ENCODE measurements around the gene SCFD2. TPM values are rescaled to one million over a fixed set of nuclear protein-coding genes. Genes with fewer than 3 reads are reported as not detected.

SCFD2 gene
- total RNA-seq, 1 experiment from 2014 or later: 19.2 TPM

- ChIA-PET POLR2A (no interaction called here), CTCF (no interaction called here)
- no peak for DNase-seq (ENCODE audit: unreplicated experiment)
- H3K36me3 Mint-ChIP-seq (ENCODE audit: insufficient read depth, unreplicated experiment): no peaks in the 10 kb centered on the region
- BruUV-seq (replicated peaks): no TSS peak
- H3K4me1 Mint-ChIP-seq (ENCODE audit: insufficient read depth, unreplicated experiment): no peaks in the 10 kb centered on the region
- H3K9me3 Mint-ChIP-seq (ENCODE audit: unreplicated experiment): peaks cover 7% of the 10 kb centered on the region
- H3K27me3 Mint-ChIP-seq (ENCODE audit: insufficient read depth, unreplicated experiment): no peaks in the 10 kb centered on the region
- H3K27ac Mint-ChIP-seq (ENCODE audit: low read depth, unreplicated experiment): no peak overlapping the region
- TF ChIP-seq CTCF (IDR thresholded peaks at IDR 0.05; ENCODE audit: unreplicated experiment): no peak
- intact Hi-C loops (cut with micrococcal nuclease): no loop called here
- H3K4me3 Mint-ChIP-seq (ENCODE audit: unreplicated experiment): no peak overlapping the region
Observed at GRCh38 chr4:53118676-53119075, 247.2 kb downstream of the SCFD2 start.

GRCh38 chr4:53116954-53117353, 248.9 kb downstream of the SCFD2 start:
- BruUV-seq (replicated peaks): no TSS peak
- H3K36me3 Mint-ChIP-seq (ENCODE audit: insufficient read depth, unreplicated experiment): no peaks in the 10 kb centered on the region
- CTCF ChIA-PET: interaction anchor here (0.5 to 1.2 kb wide), 4 partner anchors 13 to 935 kb away, joined by 3 read pairs; no protein-coding TSS in a partner anchor
- intact Hi-C loops (cut with micrococcal nuclease): no loop called here
- DNase-seq (ENCODE audit: unreplicated experiment): no peak
- no peak overlapping the region for H3K27ac Mint-ChIP-seq (ENCODE audit: low read depth, unreplicated experiment)
- peaks cover 7% of the 10 kb centered on the region for H3K9me3 Mint-ChIP-seq (ENCODE audit: unreplicated experiment)
- POLR2A ChIA-PET: interaction anchor here (0.6 kb wide), 1 partner anchor 15 kb away, joined by 3 read pairs; no protein-coding TSS in a partner anchor
- no peaks in the 10 kb centered on the region for H3K4me1 Mint-ChIP-seq (ENCODE audit: insufficient read depth, unreplicated experiment)
- H3K4me3 Mint-ChIP-seq (ENCODE audit: unreplicated experiment): no peak overlapping the region
- TF ChIP-seq CTCF (IDR thresholded peaks at IDR 0.05; ENCODE audit: unreplicated experiment): no peak
- H3K27me3 Mint-ChIP-seq (ENCODE audit: insufficient read depth, unreplicated experiment): no peaks in the 10 kb centered on the region

GRCh38 chr4:53113431-53114225, 252.2 kb downstream of the SCFD2 start:
- H3K36me3 Mint-ChIP-seq (ENCODE audit: insufficient read depth, unreplicated experiment): no peaks in the 10 kb centered on the region
- POLR2A ChIA-PET: interaction anchor here (0.8 kb wide), 1 partner anchor 9 kb away, joined by 3 read pairs; no protein-coding TSS in a partner anchor

More at GRCh38 chr4:53113431-53114225, 252.2 kb downstream of the SCFD2 start:
- no peaks in the 10 kb centered on the region for H3K27me3 Mint-ChIP-seq (ENCODE audit: insufficient read depth, unreplicated experiment)
- BruUV-seq (replicated peaks): no TSS peak
- peaks cover 7% of the 10 kb centered on the region for H3K9me3 Mint-ChIP-seq (ENCODE audit: unreplicated experiment)
- H3K4me1 Mint-ChIP-seq (ENCODE audit: insufficient read depth, unreplicated experiment): no peaks in the 10 kb centered on the region
- intact Hi-C loops (cut with micrococcal nuclease): no loop called here
- peak; percentile 6 for DNase-seq (ENCODE audit: unreplicated experiment)
- no peak for TF ChIP-seq CTCF (IDR thresholded peaks at IDR 0.05; ENCODE audit: unreplicated experiment)
- CTCF ChIA-PET: no interaction called here
- H3K27ac Mint-ChIP-seq (ENCODE audit: low read depth, unreplicated experiment): no peak overlapping the region
- H3K4me3 Mint-ChIP-seq (ENCODE audit: unreplicated experiment): no peak overlapping the region
